GM23338 (cell line): ENCODE measurements around the gene F2RL3. TPM values are rescaled to one million over a fixed set of nuclear protein-coding genes. Genes with fewer than 3 reads are reported as not detected.

ENCODE experiments used
- ATAC-seq: fragments of 200-7000 bp; cut with Tn5 transposase; 3 replicates; pipeline ENCODE4 v1.9.1; 2020
- DNase-seq: peaks from one replicate; pipeline ENCODE4 v3.0.0-alpha.2; 2015; ENCODE audit warnings: low spot score
- H2AFZ ChIP-seq: fragments of 200-600 bp; sonication (generic); 2 replicates; pipeline ENCODE4 v1.8.0; 2016; ENCODE audit warnings: antibody characterized with exemption, mild to moderate bottlenecking, moderate library complexity
- H3F3A ChIP-seq: fragments of 200-600 bp; sonication (generic); replicated peaks from 2 replicates; pipeline ENCODE4 v1.8.0; 2017; ENCODE audit warnings: antibody characterized with exemption, mixed run types, low read depth
- H3K27ac ChIP-seq: fragments of 200-600 bp; sonication (generic); 2 replicates; pipeline ENCODE4 v1.6.1; 2016; ENCODE audit warnings: low read depth
- H3K27me3 ChIP-seq: fragments of 200-600 bp; sonication (generic); 2 replicates; pipeline ENCODE4 v1.8.0; 2016; ENCODE audit warnings: mild to moderate bottlenecking, mixed run types, moderate library complexity; ENCODE audit not compliant: insufficient read depth
- H3K36me3 ChIP-seq: fragments of 200-600 bp; sonication (generic); 2 replicates; pipeline ENCODE4 v1.8.0; 2016; ENCODE audit warnings: mild to moderate bottlenecking; ENCODE audit not compliant: insufficient read depth
- H3K4me1 ChIP-seq: fragments of 200-600 bp; sonication (generic); 2 replicates; pipeline ENCODE4 v1.8.0; 2016; ENCODE audit warnings: mild to moderate bottlenecking, moderate library complexity; ENCODE audit not compliant: insufficient read depth
- H3K4me2 ChIP-seq: fragments of 200-600 bp; sonication (generic); 2 replicates; pipeline ENCODE4 v1.7.1; 2017; ENCODE audit warnings: mixed run types
- H3K4me3 ChIP-seq: fragments of 200-600 bp; sonication (generic); 2 replicates; pipeline ENCODE4 v1.6.1; 2016; ENCODE audit warnings: mixed run types
- H3K79me2 ChIP-seq: fragments of 200-600 bp; sonication (generic); replicated peaks from 2 replicates; pipeline ENCODE4 v1.8.0; 2017; ENCODE audit warnings: mild to moderate bottlenecking; ENCODE audit not compliant: insufficient read depth
- H3K9me2 ChIP-seq: fragments of 200-600 bp; sonication (generic); 2 replicates; pipeline ENCODE4 v1.8.0; 2017; ENCODE audit not compliant: insufficient read depth
- H4K20me1 ChIP-seq: fragments of 200-600 bp; sonication (generic); replicated peaks from 2 replicates; pipeline ENCODE4 v1.8.0; 2017; ENCODE audit warnings: mild to moderate bottlenecking; ENCODE audit not compliant: insufficient read depth
- H3K27ac Mint-ChIP-seq: 2 replicates; pipeline ENCODE4 v1.8.0; 2020; ENCODE audit warnings: inconsistent platforms, mild to moderate bottlenecking, moderate library complexity, mixed read lengths
- H3K27me3 Mint-ChIP-seq: 3 replicates; pipeline ENCODE4 v1.8.0; 2022; ENCODE audit warnings: low read depth, mild to moderate bottlenecking, moderate library complexity, mixed read lengths, inconsistent platforms; ENCODE audit not compliant: insufficient read depth, poor library complexity
- H3K36me3 Mint-ChIP-seq: 3 replicates; pipeline ENCODE4 v1.8.0; 2021; ENCODE audit warnings: low read depth, mild to moderate bottlenecking, inconsistent platforms, moderate library complexity, mixed read lengths
- H3K4me1 Mint-ChIP-seq: 3 replicates; pipeline ENCODE4 v1.8.0; 2020; ENCODE audit warnings: mild to moderate bottlenecking, inconsistent platforms, mixed read lengths
- H3K4me3 Mint-ChIP-seq: 3 replicates; pipeline ENCODE4 v1.8.0; 2021; ENCODE audit warnings: moderate library complexity, mild to moderate bottlenecking, inconsistent platforms, mixed read lengths
- H3K9me3 Mint-ChIP-seq: 3 replicates; pipeline ENCODE4 v1.8.0; 2020; ENCODE audit warnings: moderate library complexity, mild to moderate bottlenecking, inconsistent platforms, mixed read lengths
- CREB1 ChIP-seq: fragments of 250-450 bp; sonication (Bioruptor Pico); IDR thresholded peaks from 2 replicates; pipeline ENCODE4 v1.5.0; 2020; ENCODE audit warnings: low read depth, mild to moderate bottlenecking, moderate library complexity
- CTCF ChIP-seq, 2 experiments: fragments of 200-600 bp in 1 of 2; sonication (generic) in 1 of 2; conservative IDR thresholded peaks; 2 replicates each; pipeline versions ENCODE4 v1.5.1 to v1.6.1; 2016 to 2017; ENCODE audit warnings: antibody characterized with exemption in 2 of 2, low read depth in 2 of 2, mild to moderate bottlenecking in 2 of 2, moderate library complexity in 1 of 2
- EZH2 ChIP-seq: fragments of 200-600 bp; sonication (generic); IDR thresholded peaks from one replicate; pipeline ENCODE4 v1.8.0; 2017; ENCODE audit warnings: antibody characterized with exemption, mild to moderate bottlenecking, low read depth; ENCODE audit not compliant: unreplicated experiment
- EZH2phosphoT487 ChIP-seq: fragments of 200-600 bp; sonication (generic); IDR thresholded peaks from one replicate; pipeline ENCODE4 v1.8.1; 2018; ENCODE audit warnings: antibody characterized with exemption; ENCODE audit not compliant: unreplicated experiment
- NANOG ChIP-seq: IDR thresholded peaks from 2 replicates; pipeline ENCODE4 v1.6.1; 2016; ENCODE audit warnings: antibody characterized with exemption, borderline replicate concordance
- ZNF331 ChIP-seq: fragments of 250-450 bp; sonication (Bioruptor Pico); IDR thresholded peaks from 2 replicates; pipeline ENCODE4 v1.5.0; 2020; ENCODE audit warnings: low read depth, mild to moderate bottlenecking, moderate library complexity
- ZNF462 ChIP-seq: fragments of 250-450 bp; sonication (Bioruptor Pico); IDR thresholded peaks from 2 replicates; pipeline ENCODE4 v1.5.0; 2020; ENCODE audit warnings: mild to moderate bottlenecking, moderate library complexity
- polyA plus RNA-seq: library from polyadenylated mRNA; unstranded; fragments of >200 nt; fragmentation: Nextera tagmentation; extraction: Ambion mirVana; gene quantifications from 2 replicates; pipeline ENCODE4 v1.2.1, GENCODE V29; 2016
- total RNA-seq: library from RNA; depleted of rRNA; stranded (reverse); fragments of >200 nt; shearing (Covaris generic); gene quantifications from 2 replicates; pipeline ENCODE4 v1.2.3, GENCODE V29; 2014

Gene F2RL3
- total and polyA plus RNA-seq, 2 experiments from 2014 or later = not detected

DNA sequence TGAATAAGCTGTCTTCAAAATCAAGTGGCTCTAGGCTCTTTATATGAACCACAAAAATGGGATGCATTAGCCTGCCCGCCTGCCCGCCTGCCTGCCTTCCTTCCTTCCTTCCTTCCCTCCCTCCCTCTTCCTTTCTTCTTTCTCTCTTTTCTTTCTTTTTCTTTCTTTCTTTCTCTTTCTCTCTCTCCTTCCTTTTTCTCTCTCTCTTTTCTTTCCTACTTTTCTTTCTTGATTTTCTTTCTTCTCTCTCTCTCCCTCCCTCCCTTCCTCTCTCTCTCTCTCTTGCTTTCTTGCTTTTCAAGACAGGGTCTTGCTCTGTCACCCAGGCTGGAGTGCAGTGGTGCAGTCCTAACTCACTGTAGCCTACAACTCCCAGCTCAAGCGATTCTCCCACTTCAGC, 26.9 kb downstream of the F2RL3 start:
- no peak overlapping the region for H2AFZ ChIP-seq
- ATAC-seq (no peak), DNase-seq (no peak)
- peaks cover 1% of the 10 kb centered on the region for H3K27me3 Mint-ChIP-seq
- no peak overlapping the region for H3K27ac ChIP-seq
- H3K4me3 ChIP-seq = no peak overlapping the region
- no peak overlapping the region for H3K4me2 ChIP-seq
- no peaks in the 10 kb centered on the region for H3F3A ChIP-seq
- no peaks in the 10 kb centered on the region for H4K20me1 ChIP-seq
- H3K36me3 ChIP-seq = no peaks in the 10 kb centered on the region; the same call in 1 of the 2 replicates
- H3K27ac Mint-ChIP-seq = no peak overlapping the region
- H3K9me3 Mint-ChIP-seq = peaks cover 57% of the 10 kb centered on the region
- no peak overlapping the region for H3K4me3 Mint-ChIP-seq
- H3K4me1 ChIP-seq = no peaks in the 10 kb centered on the region
- H3K36me3 Mint-ChIP-seq = peaks cover 38% of the 10 kb centered on the region
- no peak for TF ChIP-seq EZH2phosphoT487
- no peak for TF ChIP-seq CTCF (conservative IDR thresholded peaks at IDR 0.05; ENCODE audit: low read depth in 2 of 2)
- TF ChIP-seq CREB1 (CRISPR knock-in tag) = no peak
- no peak for TF ChIP-seq ZNF462 (CRISPR knock-in tag)
- TF ChIP-seq ZNF331 = no peak
- no peak for TF ChIP-seq EZH2
- no peak for TF ChIP-seq NANOG
- H3K9me2 ChIP-seq = no peaks in the 10 kb centered on the region
- no peaks in the 10 kb centered on the region for H3K4me1 Mint-ChIP-seq
- no peaks in the 10 kb centered on the region for H3K27me3 ChIP-seq
- no peaks in the 10 kb centered on the region for H3K79me2 ChIP-seq
